Measurements from ENCODE around the gene SUGCT.

DNA sequence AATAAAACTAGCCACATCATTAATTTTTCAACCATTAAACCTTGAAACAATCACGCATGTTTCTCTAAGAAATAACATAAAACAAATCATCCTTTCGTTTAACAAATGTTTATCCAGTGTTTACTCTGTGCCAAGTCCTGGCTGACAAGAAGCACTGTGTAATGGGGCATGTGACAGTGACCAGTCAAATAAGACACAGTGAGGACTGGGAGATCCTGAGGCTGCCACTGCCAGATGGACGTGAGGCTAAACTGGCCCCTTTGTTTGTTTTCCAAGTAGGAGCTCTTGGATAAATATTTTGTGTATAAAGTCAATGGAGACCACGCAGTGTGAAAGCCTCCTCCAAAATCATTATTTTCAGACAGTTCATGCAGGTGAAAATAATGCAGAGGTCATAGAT lies 626.2 kb downstream of the SUGCT start:
- TF ChIP-seq TAF1 (IDR thresholded peaks at IDR 0.05; ENCODE audit: control insufficient read depth, extremely low read depth, insufficient read depth, low read length, severe bottlenecking) (no peak), NFYB (IDR thresholded peaks at IDR 0.05; ENCODE audit: extremely low read depth, insufficient read length) (no peak), ZNF444 (CRISPR knock-in tag; IDR thresholded peaks at IDR 0.05) (no peak), ZNF146 (CRISPR knock-in tag; IDR thresholded peaks at IDR 0.05; ENCODE audit: unreplicated experiment) (no peak), MTF1 (CRISPR knock-in tag; IDR thresholded peaks at IDR 0.05; ENCODE audit: borderline replicate concordance) (no peak), DNMT1 (IDR thresholded peaks at IDR 0.05) (no peak), EP300 (IDR thresholded peaks at IDR 0.05; ENCODE audit: low read length) (no peak)
- TF ChIP-seq, protein P1, sequence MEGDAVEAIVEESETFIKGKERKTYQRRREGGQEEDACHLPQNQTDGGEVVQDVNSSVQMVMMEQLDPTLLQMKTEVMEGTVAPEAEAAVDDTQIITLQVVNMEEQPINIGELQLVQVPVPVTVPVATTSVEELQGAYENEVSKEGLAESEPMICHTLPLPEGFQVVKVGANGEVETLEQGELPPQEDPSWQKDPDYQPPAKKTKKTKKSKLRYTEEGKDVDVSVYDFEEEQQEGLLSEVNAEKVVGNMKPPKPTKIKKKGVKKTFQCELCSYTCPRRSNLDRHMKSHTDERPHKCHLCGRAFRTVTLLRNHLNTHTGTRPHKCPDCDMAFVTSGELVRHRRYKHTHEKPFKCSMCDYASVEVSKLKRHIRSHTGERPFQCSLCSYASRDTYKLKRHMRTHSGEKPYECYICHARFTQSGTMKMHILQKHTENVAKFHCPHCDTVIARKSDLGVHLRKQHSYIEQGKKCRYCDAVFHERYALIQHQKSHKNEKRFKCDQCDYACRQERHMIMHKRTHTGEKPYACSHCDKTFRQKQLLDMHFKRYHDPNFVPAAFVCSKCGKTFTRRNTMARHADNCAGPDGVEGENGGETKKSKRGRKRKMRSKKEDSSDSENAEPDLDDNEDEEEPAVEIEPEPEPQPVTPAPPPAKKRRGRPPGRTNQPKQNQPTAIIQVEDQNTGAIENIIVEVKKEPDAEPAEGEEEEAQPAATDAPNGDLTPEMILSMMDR (IDR thresholded peaks at IDR 0.05 in 2 of 3, conservative IDR thresholded peaks at IDR 0.05 in 1 of 3; ENCODE audit: insufficient read depth in 2 of 3, low read depth in 1 of 3, low read length in 3 of 3), result no peak
- TF ChIP-seq, protein P2, sequence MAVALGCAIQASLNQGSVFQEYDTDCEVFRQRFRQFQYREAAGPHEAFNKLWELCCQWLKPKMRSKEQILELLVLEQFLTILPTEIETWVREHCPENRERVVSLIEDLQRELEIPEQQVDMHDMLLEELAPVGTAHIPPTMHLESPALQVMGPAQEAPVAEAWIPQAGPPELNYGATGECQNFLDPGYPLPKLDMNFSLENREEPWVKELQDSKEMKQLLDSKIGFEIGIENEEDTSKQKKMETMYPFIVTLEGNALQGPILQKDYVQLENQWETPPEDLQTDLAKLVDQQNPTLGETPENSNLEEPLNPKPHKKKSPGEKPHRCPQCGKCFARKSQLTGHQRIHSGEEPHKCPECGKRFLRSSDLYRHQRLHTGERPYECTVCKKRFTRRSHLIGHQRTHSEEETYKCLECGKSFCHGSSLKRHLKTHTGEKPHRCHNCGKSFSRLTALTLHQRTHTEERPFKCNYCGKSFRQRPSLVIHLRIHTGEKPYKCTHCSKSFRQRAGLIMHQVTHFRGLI (CRISPR knock-in tag; IDR thresholded peaks at IDR 0.05), result no peak
- TF ChIP-seq, protein P3, sequence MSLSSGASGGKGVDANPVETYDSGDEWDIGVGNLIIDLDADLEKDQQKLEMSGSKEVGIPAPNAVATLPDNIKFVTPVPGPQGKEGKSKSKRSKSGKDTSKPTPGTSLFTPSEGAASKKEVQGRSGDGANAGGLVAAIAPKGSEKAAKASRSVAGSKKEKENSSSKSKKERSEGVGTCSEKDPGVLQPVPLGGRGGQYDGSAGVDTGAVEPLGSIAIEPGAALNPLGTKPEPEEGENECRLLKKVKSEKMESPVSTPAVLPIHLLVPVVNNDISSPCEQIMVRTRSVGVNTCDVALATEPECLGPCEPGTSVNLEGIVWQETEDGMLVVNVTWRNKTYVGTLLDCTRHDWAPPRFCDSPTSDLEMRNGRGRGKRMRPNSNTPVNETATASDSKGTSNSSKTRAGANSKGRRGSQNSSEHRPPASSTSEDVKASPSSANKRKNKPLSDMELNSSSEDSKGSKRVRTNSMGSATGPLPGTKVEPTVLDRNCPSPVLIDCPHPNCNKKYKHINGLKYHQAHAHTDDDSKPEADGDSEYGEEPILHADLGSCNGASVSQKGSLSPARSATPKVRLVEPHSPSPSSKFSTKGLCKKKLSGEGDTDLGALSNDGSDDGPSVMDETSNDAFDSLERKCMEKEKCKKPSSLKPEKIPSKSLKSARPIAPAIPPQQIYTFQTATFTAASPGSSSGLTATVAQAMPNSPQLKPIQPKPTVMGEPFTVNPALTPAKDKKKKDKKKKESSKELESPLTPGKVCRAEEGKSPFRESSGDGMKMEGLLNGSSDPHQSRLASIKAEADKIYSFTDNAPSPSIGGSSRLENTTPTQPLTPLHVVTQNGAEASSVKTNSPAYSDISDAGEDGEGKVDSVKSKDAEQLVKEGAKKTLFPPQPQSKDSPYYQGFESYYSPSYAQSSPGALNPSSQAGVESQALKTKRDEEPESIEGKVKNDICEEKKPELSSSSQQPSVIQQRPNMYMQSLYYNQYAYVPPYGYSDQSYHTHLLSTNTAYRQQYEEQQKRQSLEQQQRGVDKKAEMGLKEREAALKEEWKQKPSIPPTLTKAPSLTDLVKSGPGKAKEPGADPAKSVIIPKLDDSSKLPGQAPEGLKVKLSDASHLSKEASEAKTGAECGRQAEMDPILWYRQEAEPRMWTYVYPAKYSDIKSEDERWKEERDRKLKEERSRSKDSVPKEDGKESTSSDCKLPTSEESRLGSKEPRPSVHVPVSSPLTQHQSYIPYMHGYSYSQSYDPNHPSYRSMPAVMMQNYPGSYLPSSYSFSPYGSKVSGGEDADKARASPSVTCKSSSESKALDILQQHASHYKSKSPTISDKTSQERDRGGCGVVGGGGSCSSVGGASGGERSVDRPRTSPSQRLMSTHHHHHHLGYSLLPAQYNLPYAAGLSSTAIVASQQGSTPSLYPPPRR (CRISPR knock-in tag; IDR thresholded peaks at IDR 0.05; ENCODE audit: borderline replicate concordance), result no peak

All from K562 (cell line).